Smooth muscle cell (in vitro differentiated cells): ENCODE measurements around the gene FASN. TPM values are rescaled to one million over a fixed set of nuclear protein-coding genes. Genes with fewer than 3 reads are reported as not detected.

Experiments used
- DNase-seq: peaks from one replicate; lab custom pipeline; 2025; ENCODE audit not compliant: unreplicated experiment; lab: John Stamatoyannopoulos, UW
- H2AFZ ChIP-seq: fragments of 200-600 bp; sonication (generic); 2 replicates; pipeline ENCODE4 v1.6.0; 2016; ENCODE audit warnings: antibody characterized with exemption, low read depth, mild to moderate bottlenecking
- H3F3A ChIP-seq: fragments of 200-600 bp; sonication (generic); 2 replicates; pipeline ENCODE4 v1.6.0; 2017; ENCODE audit warnings: antibody characterized with exemption, low read depth
- H3K27ac ChIP-seq: fragments of 200-600 bp; sonication (generic); 2 replicates; pipeline ENCODE4 v1.5.1; 2016; ENCODE audit warnings: low read depth, mild to moderate bottlenecking
- H3K27me3 ChIP-seq: fragments of 200-600 bp; sonication (generic); 2 replicates; pipeline ENCODE4 v1.6.1; 2016; ENCODE audit warnings: low read depth, mild to moderate bottlenecking
- H3K36me3 ChIP-seq: fragments of 200-600 bp; sonication (generic); 2 replicates; pipeline ENCODE4 v1.5.1; 2016; ENCODE audit warnings: low read depth
- H3K4me1 ChIP-seq: fragments of 200-600 bp; sonication (generic); 2 replicates; pipeline ENCODE4 v1.5.1; 2016; ENCODE audit warnings: low read depth
- H3K4me2 ChIP-seq: fragments of 200-600 bp; sonication (generic); 2 replicates; pipeline ENCODE4 v1.6.0; 2016; ENCODE audit warnings: mild to moderate bottlenecking
- H3K4me3 ChIP-seq: fragments of 200-600 bp; sonication (generic); 2 replicates; pipeline ENCODE4 v1.5.1; 2016; ENCODE audit warnings: mild to moderate bottlenecking
- H3K79me2 ChIP-seq: fragments of 200-600 bp; sonication (generic); 2 replicates; pipeline ENCODE4 v1.6.0; 2016; ENCODE audit warnings: low read depth, mild to moderate bottlenecking
- H3K9ac ChIP-seq: fragments of 200-600 bp; sonication (generic); 2 replicates; pipeline ENCODE4 v1.6.0; 2016; ENCODE audit warnings: low read depth
- H3K9me3 ChIP-seq: fragments of 200-600 bp; sonication (generic); replicated peaks from 2 replicates; pipeline ENCODE4 v1.5.1; 2016; ENCODE audit warnings: low read depth
- H4K20me1 ChIP-seq: fragments of 200-600 bp; sonication (generic); 2 replicates; pipeline ENCODE4 v1.6.0; 2016; ENCODE audit warnings: low read depth
- CTCF ChIP-seq: fragments of 200-600 bp; sonication (generic); IDR thresholded peaks from 2 replicates; pipeline ENCODE4 v1.5.1; 2017; ENCODE audit warnings: borderline replicate concordance, mild to moderate bottlenecking, antibody characterized with exemption; ENCODE audit not compliant: insufficient read depth, poor library complexity, severe bottlenecking
- WGBS: methylation state at CpG from one replicate; pipeline ENCODE4 v1.1.7; 2016; ENCODE audit warnings: low lambda C conversion rate; 5-methylcytosine and 5-hydroxymethylcytosine counted together
- polyA plus RNA-seq: library from polyadenylated mRNA; unstranded; fragments of >200 nt; fragmentation: Nextera tagmentation; extraction: Ambion mirVana; gene quantifications from 2 replicates; pipeline ENCODE4 v1.2.1, GENCODE V29; 2016
- total RNA-seq: library from RNA; depleted of rRNA; stranded (reverse); fragments of >200 nt; gene quantifications from 2 replicates; pipeline ENCODE4 v1.2.3, GENCODE V29; 2014

FASN gene
- total and polyA plus RNA-seq, 2 experiments from 2014 or later: 46.6 to 49.3 TPM

GRCh38 chr17:82050761-82051641 is 47.0 kb downstream of the FASN start:
- Histone ChIP-seq H4K20me1 (peaks cover 7% of the 10 kb centered on the region), H3K79me2 (peaks cover 23% of the 10 kb centered on the region), H3K4me2 (peak overlapping the region; percentile 87), H3F3A (no peaks in the 10 kb centered on the region), H2AFZ (peak overlapping the region; percentile 19), H3K4me3 (peak overlapping the region; percentile 55), H3K27me3 (no peaks in the 10 kb centered on the region), H3K27ac (no peak overlapping the region), H3K36me3 (no peaks in the 10 kb centered on the region), H3K9ac (peak overlapping the region; percentile 68), H3K9me3 (no peaks in the 10 kb centered on the region), H3K4me1 (peaks cover 16% of the 10 kb centered on the region)
- WGBS: 36% methylated on average over 30 of the region's 79 CpGs
- no peak for TF ChIP-seq CTCF
- no peak for DNase-seq

- H3K4me2 ChIP-seq: peak overlapping the region; percentile 87
- H3K79me2 ChIP-seq: peaks cover 23% of the 10 kb centered on the region
- no peaks in the 10 kb centered on the region for H3K36me3 ChIP-seq
- 95% methylated on average over 28 of the region's 28 CpGs for WGBS
- no peak for TF ChIP-seq CTCF
- H3K9ac ChIP-seq: peak overlapping the region; percentile 68
- H4K20me1 ChIP-seq: peaks cover 7% of the 10 kb centered on the region
- no peak overlapping the region for H2AFZ ChIP-seq
- DNase-seq: no peak
- H3K27me3 ChIP-seq: no peaks in the 10 kb centered on the region
- H3K4me1 ChIP-seq: peaks cover 16% of the 10 kb centered on the region
- peak overlapping the region; percentile 55 for H3K4me3 ChIP-seq
- no peaks in the 10 kb centered on the region for H3K9me3 ChIP-seq
- no peak overlapping the region for H3K27ac ChIP-seq
- H3F3A ChIP-seq: no peaks in the 10 kb centered on the region
Observed at GRCh38 chr17:82050152-82050760, 47.8 kb downstream of the FASN start.

- Histone ChIP-seq H4K20me1 (peaks cover 7% of the 10 kb centered on the region), H3F3A (no peaks in the 10 kb centered on the region), H3K4me2 (no peak overlapping the region), H3K27me3 (no peaks in the 10 kb centered on the region), H3K4me3 (no peak overlapping the region), H3K27ac (no peak overlapping the region), H3K4me1 (peaks cover 16% of the 10 kb centered on the region), H3K36me3 (no peaks in the 10 kb centered on the region), H3K79me2 (peaks cover 23% of the 10 kb centered on the region), H3K9ac (no peak overlapping the region), H3K9me3 (no peaks in the 10 kb centered on the region), H2AFZ (no peak overlapping the region)
- no peak for DNase-seq
- WGBS: 97% methylated on average over 16 of the region's 16 CpGs
- no peak for TF ChIP-seq CTCF
Observed at GRCh38 chr17:82049521-82049971, 48.5 kb downstream of the FASN start.
